Measurements from ENCODE around the gene SUSD2. TPM values are rescaled to one million over a fixed set of nuclear protein-coding genes. Genes with fewer than 3 reads are reported as not detected.

SUSD2 gene
- total RNA-seq, 1 experiment from 2014 or later, result 2.5 TPM

GRCh38 chr22:24142241-24142640, 39.0 kb upstream of the SUSD2 start:
- Mint-ChIP-seq H3K9me3 (ENCODE audit: low read depth, unreplicated experiment) (no peaks in the 10 kb centered on the region), H3K4me3 (ENCODE audit: low read depth, unreplicated experiment) (no peak overlapping the region), H3K27me3 (ENCODE audit: unreplicated experiment) (no peaks in the 10 kb centered on the region), H3K27ac (ENCODE audit: unreplicated experiment) (no peak overlapping the region), H3K4me1 (ENCODE audit: low read depth, unreplicated experiment) (peaks cover 20% of the 10 kb centered on the region), H3K36me3 (ENCODE audit: insufficient read depth, unreplicated experiment) (peaks cover 7% of the 10 kb centered on the region)
- no peak for DNase-seq
- no peak for TF ChIP-seq CTCF (IDR thresholded peaks at IDR 0.05; ENCODE audit: unreplicated experiment)
- intact Hi-C loops (cut with micrococcal nuclease; ENCODE audit: unreplicated experiment), result no loop called here
- no TSS peak for BruUV-seq (replicated peaks)
- CTCF ChIA-PET, result interaction anchor here (0.5 kb wide), 1 partner anchor 423 kb away, joined by 3 read pairs; no protein-coding TSS in a partner anchor

- no TSS peak for BruUV-seq (replicated peaks)
- no peaks in the 10 kb centered on the region for H3K27me3 Mint-ChIP-seq (ENCODE audit: unreplicated experiment)
Observed at GRCh38 chr22:24142831-24143230, 38.5 kb upstream of the SUSD2 start.

GRCh38 chr22:24144056-24144777, 37.1 kb upstream of the SUSD2 start:
- CTCF ChIA-PET, result no interaction called here
- Mint-ChIP-seq H3K9me3 (ENCODE audit: low read depth, unreplicated experiment) (no peaks in the 10 kb centered on the region), H3K27me3 (ENCODE audit: unreplicated experiment) (no peaks in the 10 kb centered on the region), H3K4me3 (ENCODE audit: low read depth, unreplicated experiment) (no peak overlapping the region), H3K4me1 (ENCODE audit: low read depth, unreplicated experiment) (peaks cover 20% of the 10 kb centered on the region), H3K27ac (ENCODE audit: unreplicated experiment) (no peak overlapping the region), H3K36me3 (ENCODE audit: insufficient read depth, unreplicated experiment) (peaks cover 3% of the 10 kb centered on the region)
- BruUV-seq (replicated peaks), result no TSS peak
- TF ChIP-seq CTCF (IDR thresholded peaks at IDR 0.05; ENCODE audit: unreplicated experiment), result no peak
- DNase-seq, result no peak
- intact Hi-C loops (cut with micrococcal nuclease; ENCODE audit: unreplicated experiment), result no loop called here

More at GRCh38 chr22:24142831-24143230, 38.5 kb upstream of the SUSD2 start:
- CTCF ChIA-PET, result interaction anchor here (0.5 kb wide), 1 partner anchor 424 kb away, joined by 3 read pairs; no protein-coding TSS in a partner anchor
- no peaks in the 10 kb centered on the region for H3K9me3 Mint-ChIP-seq (ENCODE audit: low read depth, unreplicated experiment)
- H3K4me1 Mint-ChIP-seq (ENCODE audit: low read depth, unreplicated experiment), result peaks cover 20% of the 10 kb centered on the region
- no peak overlapping the region for H3K4me3 Mint-ChIP-seq (ENCODE audit: low read depth, unreplicated experiment)
- no peak for TF ChIP-seq CTCF (IDR thresholded peaks at IDR 0.05; ENCODE audit: unreplicated experiment)
- DNase-seq, result no peak
- no peak overlapping the region for H3K27ac Mint-ChIP-seq (ENCODE audit: unreplicated experiment)
- intact Hi-C loops (cut with micrococcal nuclease; ENCODE audit: unreplicated experiment), result no loop called here
- H3K36me3 Mint-ChIP-seq (ENCODE audit: insufficient read depth, unreplicated experiment), result peaks cover 3% of the 10 kb centered on the region

GRCh38 chr22:24144778-24145085, 36.6 kb upstream of the SUSD2 start:
- Mint-ChIP-seq H3K36me3 (ENCODE audit: insufficient read depth, unreplicated experiment) (peaks cover 3% of the 10 kb centered on the region), H3K4me1 (ENCODE audit: low read depth, unreplicated experiment) (peaks cover 20% of the 10 kb centered on the region), H3K4me3 (ENCODE audit: low read depth, unreplicated experiment) (no peak overlapping the region), H3K27me3 (ENCODE audit: unreplicated experiment) (no peaks in the 10 kb centered on the region), H3K9me3 (ENCODE audit: low read depth, unreplicated experiment) (no peaks in the 10 kb centered on the region), H3K27ac (ENCODE audit: unreplicated experiment) (no peak overlapping the region)
- intact Hi-C loops (cut with micrococcal nuclease; ENCODE audit: unreplicated experiment), result no loop called here
- CTCF ChIA-PET, result no interaction called here
- no peak for DNase-seq
- no peak for TF ChIP-seq CTCF (IDR thresholded peaks at IDR 0.05; ENCODE audit: unreplicated experiment)
- no TSS peak for BruUV-seq (replicated peaks)

All from Calu3 (cell line).